ENCODE measurements around the gene TNFRSF6B. TPM values are rescaled to one million over a fixed set of nuclear protein-coding genes. Genes with fewer than 3 reads are reported as not detected.

Gene TNFRSF6B
- polyA plus RNA-seq, 1 of the 3 experiments (the other 2 are of a cell fraction) = 9.4 TPM

DNA sequence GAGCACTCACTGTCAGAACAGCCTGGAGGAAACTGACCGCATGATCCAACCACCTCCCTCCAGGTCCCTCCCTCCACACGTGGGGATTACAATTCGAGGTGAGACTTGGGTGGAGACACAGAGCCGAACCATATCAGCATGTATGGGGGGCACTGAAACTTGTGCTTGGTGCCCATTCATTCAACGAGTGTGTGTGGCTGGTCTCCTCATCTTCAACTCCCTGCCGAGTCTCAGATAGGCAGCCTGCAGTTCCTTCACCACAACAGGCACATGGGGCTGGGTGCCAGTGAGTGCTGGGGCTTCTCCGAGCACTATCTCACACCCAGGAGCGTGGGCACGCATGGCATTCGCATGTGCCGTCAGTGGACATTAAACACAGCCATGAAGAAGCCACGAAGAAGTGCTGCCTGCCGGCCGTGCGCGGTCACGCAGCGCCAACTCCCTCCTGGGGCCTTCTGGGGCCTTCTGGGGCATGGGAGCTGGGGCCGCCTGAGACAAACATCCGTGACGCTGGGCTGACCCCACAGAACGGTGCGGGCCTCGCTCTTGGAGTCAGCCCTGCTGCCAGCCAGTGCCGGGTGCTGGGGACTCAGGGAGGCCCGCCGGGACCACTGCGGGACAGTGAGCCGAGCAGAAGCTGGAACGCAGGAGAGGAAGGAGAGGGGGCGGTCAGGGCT lies 39.1 kb upstream of the TNFRSF6B start:
- 67% methylated on average over 23 of the region's 31 CpGs for WGBS (ENCODE audit: low lambda C conversion rate)
- peak overlapping the region; percentile 82; the same call in 1 of the 2 replicates for H3K4me2 ChIP-seq
- no peaks in the 10 kb centered on the region for H3K9me2 ChIP-seq
- peaks cover 8% of the 10 kb centered on the region for H3F3A ChIP-seq (replicated peaks; ENCODE audit: insufficient read depth)
- peaks cover 26% of the 10 kb centered on the region for H3K79me2 ChIP-seq (ENCODE audit: insufficient read depth)
- TF ChIP-seq RXRA (IDR thresholded peaks at IDR 0.05; ENCODE audit: borderline replicate concordance, low read depth) = no peak
- peak overlapping the region; percentile 91 to 97 for H3K4me3 ChIP-seq (ENCODE audit: low read depth in 2 of 2, low read length in 1 of 2)
- POLR2A ChIA-PET = interaction anchor here (0.8 to 1.3 kb wide), 4 partner anchors 30 to 121 kb away, joined by 3 to 8 read pairs (median 4); partner anchors contain the start of genes GMEB2 and PTK6
- H3K4me1 ChIP-seq (ENCODE audit: control insufficient read depth in 1 of 2, insufficient read depth in 2 of 2, low read depth in 1 of 2, low read length in 1 of 2) = peaks cover 5 to 28% of the 10 kb centered on the region in 2 experiments; a peak in 2 of 4 replicates
- H3K36me3 ChIP-seq (replicated peaks in 1 of 2; ENCODE audit: control insufficient read depth in 1 of 2, insufficient read depth in 2 of 2, low read length in 1 of 2) = peaks cover 0 to 20% of the 10 kb centered on the region in 2 experiments
- no peaks in the 10 kb centered on the region for H3K27me3 ChIP-seq (ENCODE audit: insufficient read depth)
- H2AFZ ChIP-seq (ENCODE audit: low read depth) = peak overlapping the region; percentile 81
- H3K9me3 ChIP-seq = no peaks in the 10 kb centered on the region
- peak overlapping the region; percentile 62 for H3K9ac ChIP-seq
- CTCF ChIA-PET = no interaction called here
- no peak for DNase-seq
- H4K20me1 ChIP-seq (ENCODE audit: insufficient read depth) = no peaks in the 10 kb centered on the region
- H3K27ac ChIP-seq (ENCODE audit: low read depth in 2 of 2, low read length in 1 of 2) = peak overlapping the region; percentile 59 to 89; a peak in 3 of 4 replicates

- Histone ChIP-seq H3K27me3 (ENCODE audit: insufficient read depth) (no peaks in the 10 kb centered on the region), H3K4me3 (ENCODE audit: low read depth in 2 of 2, low read length in 1 of 2) (peak within 1 kb of the TSS; percentile 91 to 97), H3K36me3 (replicated peaks in 1 of 2; ENCODE audit: control insufficient read depth in 1 of 2, insufficient read depth in 2 of 2, low read length in 1 of 2) (peaks cover 0 to 28% of the 10 kb centered on the region in 2 experiments), H3K4me2 (peak within 1 kb of the TSS; percentile 82), H2AFZ (ENCODE audit: low read depth) (peak within 1 kb of the TSS; percentile 81), H3K9me3 (no peaks in the 10 kb centered on the region), H4K20me1 (ENCODE audit: insufficient read depth) (no peaks in the 10 kb centered on the region), H3K9me2 (no peaks in the 10 kb centered on the region), H3K79me2 (ENCODE audit: insufficient read depth) (peaks cover 25% of the 10 kb centered on the region), H3K27ac (ENCODE audit: low read depth in 2 of 2, low read length in 1 of 2) (peak within 1 kb of the TSS; percentile 59 to 89; a peak in 3 of 4 replicates), H3F3A (replicated peaks; ENCODE audit: insufficient read depth) (peaks cover 8% of the 10 kb centered on the region), H3K4me1 (ENCODE audit: control insufficient read depth in 1 of 2, insufficient read depth in 2 of 2, low read depth in 1 of 2, low read length in 1 of 2) (peaks cover 5 to 28% of the 10 kb centered on the region in 2 experiments; a peak in 2 of 4 replicates), H3K9ac (peak within 1 kb of the TSS; percentile 62)
- peak; percentile 96 for DNase-seq
- CTCF ChIA-PET = no interaction called here
- no peak for TF ChIP-seq NFIC (IDR thresholded peaks at IDR 0.05; ENCODE audit: borderline replicate concordance)
- no peak; the same call in 1 of the 2 replicates for TF ChIP-seq RCOR1 (IDR thresholded peaks at IDR 0.05; ENCODE audit: low read length)
- TF ChIP-seq USF1 (IDR thresholded peaks at IDR 0.05; ENCODE audit: borderline replicate concordance, low read depth) = peak; percentile 57
- TF ChIP-seq FOSL2 (IDR thresholded peaks at IDR 0.05; ENCODE audit: borderline replicate concordance, low read depth) = no peak; the same call in 1 of the 2 replicates
- peak; percentile 63 for TF ChIP-seq ELF1 (IDR thresholded peaks at IDR 0.05)
- TF ChIP-seq SIN3A (IDR thresholded peaks at IDR 0.05; ENCODE audit: borderline replicate concordance, low read depth, low read length) = peak; percentile 78; the same call in 1 of the 2 replicates
- no peak for TF ChIP-seq CTCF (IDR thresholded peaks at IDR 0.05)
- 0 out of 2 replicates have a peak, but pooled peaks have one; percentile 28 for TF ChIP-seq ZBTB33 (IDR thresholded peaks at IDR 0.05; ENCODE audit: borderline replicate concordance, low read depth)
- peak in 1 of 2 experiments; percentile 36; a peak in 1 of 4 replicates for TF ChIP-seq EP300 (IDR thresholded peaks at IDR 0.05; ENCODE audit: borderline replicate concordance in 1 of 2, low read depth in 1 of 2, low read length in 1 of 2)
- TF ChIP-seq GABPA (IDR thresholded peaks at IDR 0.05; ENCODE audit: low read depth) = peak; percentile 99
- TF ChIP-seq SMC3 (IDR thresholded peaks at IDR 0.05; ENCODE audit: low read depth, low read length) = no peak
- peak; percentile 57; the same call in 1 of the 2 replicates for TF ChIP-seq POLR2AphosphoS5 (IDR thresholded peaks at IDR 0.05; ENCODE audit: low read depth, low read length)
- TF ChIP-seq, protein P1, sequence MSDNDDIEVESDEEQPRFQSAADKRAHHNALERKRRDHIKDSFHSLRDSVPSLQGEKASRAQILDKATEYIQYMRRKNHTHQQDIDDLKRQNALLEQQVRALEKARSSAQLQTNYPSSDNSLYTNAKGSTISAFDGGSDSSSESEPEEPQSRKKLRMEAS (IDR thresholded peaks at IDR 0.05; ENCODE audit: low read depth) = peak; percentile 65
- TF ChIP-seq YY1 (IDR thresholded peaks at IDR 0.05; ENCODE audit: low read depth) = 0 out of 2 replicates have a peak, but pooled peaks have one; percentile 46
- TF ChIP-seq MXI1 (IDR thresholded peaks at IDR 0.05; ENCODE audit: low read depth, low read length) = peak; percentile 79
- peak; percentile 31; the same call in 1 of the 2 replicates for TF ChIP-seq MEF2A (IDR thresholded peaks at IDR 0.05; ENCODE audit: borderline replicate concordance, low read depth)
- peak; percentile 90 for TF ChIP-seq TAF1 (IDR thresholded peaks at IDR 0.05; ENCODE audit: borderline replicate concordance, low read depth, low read length)
- WGBS (ENCODE audit: low lambda C conversion rate) = 9% methylated on average over 38 of the region's 73 CpGs
- POLR2A ChIA-PET = interaction anchor here (0.8 to 1.3 kb wide), 5 partner anchors 31 to 122 kb away, joined by 3 to 8 read pairs (median 6); partner anchors contain the start of genes ARFRP1, GMEB2, PTK6 and ZGPAT
Measured at GRCh38 chr20:63657937-63658748, 38.3 kb upstream of the TNFRSF6B start, which contains the start of gene RTEL1. RTEL1 (plus strand) TSS chr20:63658312; CDS start chr20:63659403, 1,091 bp downstream.

Data from SK-N-SH (cell line).